SIG-M5 (cell line): ENCODE results near the gene ELP5.
A peak's percentile ranks its signal among the peaks of the same experiment; 100 is the strongest.
"Not testable (repeated sequence)": the region's sequence is repeated elsewhere in the genome, so short reads cannot be mapped to it uniquely, and the experiment has no call there.

Experiments
- DNase-seq: peaks from one replicate; lab custom pipeline; 2025; lab: John Stamatoyannopoulos, UW

Gene ELP5

GRCh38 chr17:7236808-7237207 is 15.2 kb upstream of the ELP5 start:
- DNase-seq = no peak

GRCh38 chr17:7237266-7237760 is 14.7 kb upstream of the ELP5 start:
- no peak for DNase-seq

DNA sequence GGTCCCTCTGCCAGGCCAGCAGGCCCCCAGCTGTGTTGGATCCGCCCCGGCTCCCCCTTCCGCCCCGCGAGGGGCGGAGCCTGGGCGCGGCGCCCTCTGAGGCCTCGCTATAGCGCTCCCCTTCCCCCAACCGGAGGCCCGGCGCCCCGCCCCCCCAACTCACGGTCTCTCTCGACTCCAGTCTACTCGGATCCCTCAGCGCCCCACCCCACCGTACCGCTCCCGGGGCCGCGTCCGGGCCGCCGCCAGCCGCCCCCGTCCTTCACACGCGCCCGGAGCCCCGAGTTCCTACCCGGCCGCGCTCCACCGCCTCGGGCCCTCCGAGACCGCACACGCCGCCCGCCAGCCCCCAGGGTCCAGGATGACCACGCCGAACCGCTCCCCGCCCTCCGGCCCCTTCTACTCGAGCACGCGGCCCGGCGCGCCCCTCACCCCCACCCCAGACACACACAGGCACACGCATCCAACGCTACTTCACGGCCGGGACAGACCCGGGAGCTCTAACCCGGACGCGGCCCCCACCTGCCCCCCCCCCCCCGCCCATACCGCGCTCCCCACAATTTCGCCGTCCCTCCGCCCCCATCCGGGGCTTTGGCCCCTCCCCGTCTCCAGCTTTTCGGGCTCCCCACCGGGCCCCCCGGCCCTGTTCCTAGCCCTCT is 14.1 kb upstream of the ELP5 start:
- no peak for DNase-seq

DNA sequence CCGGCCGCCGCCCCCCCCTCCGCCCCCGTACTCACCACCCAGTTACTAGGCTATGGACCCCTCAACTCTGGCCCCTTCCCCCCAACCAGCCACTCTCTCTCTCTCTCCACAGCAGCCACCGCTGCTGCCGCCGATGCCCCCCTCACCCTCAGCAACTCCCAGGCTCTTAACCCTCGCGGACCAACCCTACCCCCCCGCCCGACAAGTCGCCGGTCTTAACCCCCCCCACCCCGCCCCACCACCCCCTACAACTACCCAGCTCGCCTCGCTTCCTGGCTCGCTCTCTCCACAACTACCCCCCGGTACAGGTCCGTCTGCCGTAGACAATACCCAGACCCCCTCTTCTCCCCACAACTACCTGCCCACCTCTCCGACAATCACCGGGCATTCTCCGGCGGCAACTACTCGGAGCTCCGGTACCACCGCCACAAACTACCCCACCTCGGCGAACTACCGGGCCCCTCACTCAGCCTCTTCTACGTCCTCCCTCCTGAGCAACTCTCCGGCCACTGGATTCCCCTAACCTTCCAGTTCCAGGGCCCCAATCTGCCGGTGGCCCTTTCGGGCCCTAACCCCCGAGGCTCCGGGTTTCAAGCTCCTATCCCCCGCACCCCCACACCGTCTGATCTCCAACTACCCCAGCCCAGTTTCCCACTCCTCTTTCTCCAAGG is 13.5 kb upstream of the ELP5 start:
- DNase-seq = no peak

GRCh38 chr17:7239091-7240027 is 12.7 kb upstream of the ELP5 start, which contains the start of gene PHF23:
Gene PHF23 (minus strand): TSS chr17:7239457. CDS start chr17:7239279, 178 bp downstream.
- DNase-seq = peak; percentile 85

DNA sequence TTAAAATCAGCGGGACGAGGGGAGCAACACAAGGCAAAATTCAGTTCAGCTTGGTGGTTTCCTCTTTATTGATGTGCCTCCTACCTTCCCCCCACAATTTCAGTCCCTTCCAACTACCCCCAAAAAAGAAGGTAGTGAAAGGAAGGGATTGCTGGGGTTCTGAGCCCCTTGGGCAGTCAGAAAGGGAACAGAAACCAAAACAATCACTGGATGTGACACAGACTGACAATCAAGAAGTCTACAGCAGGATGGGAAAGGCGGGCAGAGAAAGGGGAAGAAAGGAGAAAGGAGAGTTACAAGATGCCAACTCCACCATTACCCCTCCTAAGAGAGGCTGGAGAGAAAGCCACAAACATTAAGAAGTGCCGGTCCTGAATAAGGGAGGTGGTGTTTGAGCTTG is 11.6 kb upstream of the ELP5 start:
- peak; percentile 72 for DNase-seq

DNA sequence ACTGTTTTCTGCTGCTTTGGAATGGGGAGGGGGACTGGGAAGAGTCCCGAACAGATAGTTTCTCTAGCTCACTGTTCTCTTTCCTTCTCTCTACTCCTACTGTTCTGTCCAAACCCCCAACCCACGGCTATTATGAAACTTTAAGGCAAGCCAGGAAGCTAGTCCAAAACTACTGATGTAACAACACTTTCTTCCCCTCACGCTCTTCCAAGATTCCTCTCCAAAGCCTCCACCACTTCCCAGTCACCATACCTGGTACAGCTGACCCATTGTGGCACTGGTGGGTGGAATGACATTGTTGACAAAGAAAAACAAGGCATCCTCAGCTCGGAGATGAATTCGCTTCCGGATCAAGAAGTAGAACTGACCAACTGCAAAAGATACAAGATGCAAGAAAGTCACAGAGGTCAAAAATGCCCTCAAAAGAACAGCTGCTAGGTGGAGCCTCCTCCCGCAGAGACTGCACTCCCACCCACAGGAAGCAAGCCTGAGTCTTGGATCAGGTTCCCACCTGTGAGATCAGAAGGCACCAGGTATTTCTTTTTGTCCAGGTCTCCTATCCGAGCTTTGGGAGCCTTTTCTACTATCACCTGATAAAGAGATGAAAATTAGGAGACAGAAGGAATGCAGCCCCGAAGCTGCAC is 10.8 kb upstream of the ELP5 start:
- no peak for DNase-seq

DNA sequence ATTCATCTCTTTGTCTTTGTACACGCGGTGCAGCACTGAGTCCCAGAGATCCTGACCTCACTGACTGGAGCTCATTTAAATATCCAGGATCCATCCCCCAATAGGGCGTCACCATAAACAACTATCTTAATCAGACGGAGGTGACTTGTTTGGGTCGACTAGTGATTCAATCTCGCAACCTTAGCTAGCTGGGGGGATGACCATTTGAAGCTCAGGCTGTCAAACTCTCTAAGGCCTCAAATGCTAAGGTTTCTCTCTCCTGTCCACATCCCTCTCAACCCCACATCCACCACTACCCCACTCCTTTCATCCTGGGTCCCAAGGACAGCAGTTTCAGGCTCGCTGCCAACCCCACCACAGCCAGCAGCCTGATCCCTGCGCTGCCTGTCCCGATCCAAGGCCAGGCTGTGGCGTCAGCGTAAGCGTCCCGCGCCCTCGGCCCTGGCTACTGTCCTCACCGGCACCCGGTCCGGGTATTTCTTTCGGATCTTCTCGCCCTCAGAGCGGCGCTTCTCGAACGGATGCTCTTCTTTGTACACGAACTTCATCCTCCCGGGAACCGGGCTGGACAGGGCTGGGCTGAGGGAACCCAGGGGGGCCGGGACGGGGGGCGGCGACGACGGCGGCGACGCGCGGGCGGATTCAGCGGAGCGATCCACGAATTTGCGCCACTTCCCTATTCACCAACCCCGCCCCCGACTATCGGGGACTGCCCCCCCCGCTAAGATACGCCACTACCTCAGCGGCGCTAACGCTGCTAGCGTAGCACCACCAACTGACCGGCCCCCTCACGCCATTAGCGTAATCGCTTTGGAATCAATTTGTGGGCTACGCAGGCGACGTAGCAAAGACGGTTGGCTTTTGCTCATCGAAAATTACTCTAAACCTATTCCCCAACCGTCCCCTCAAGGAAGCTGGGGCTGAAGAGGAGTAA is 10.0 kb upstream of the ELP5 start, which contains the start of gene GABARAP:
TSS of gene GABARAP (minus strand) at position 667 of the 934 bp plus-strand sequence. CDS start at position 548, 119 bp downstream.
- no peak for DNase-seq

DNA sequence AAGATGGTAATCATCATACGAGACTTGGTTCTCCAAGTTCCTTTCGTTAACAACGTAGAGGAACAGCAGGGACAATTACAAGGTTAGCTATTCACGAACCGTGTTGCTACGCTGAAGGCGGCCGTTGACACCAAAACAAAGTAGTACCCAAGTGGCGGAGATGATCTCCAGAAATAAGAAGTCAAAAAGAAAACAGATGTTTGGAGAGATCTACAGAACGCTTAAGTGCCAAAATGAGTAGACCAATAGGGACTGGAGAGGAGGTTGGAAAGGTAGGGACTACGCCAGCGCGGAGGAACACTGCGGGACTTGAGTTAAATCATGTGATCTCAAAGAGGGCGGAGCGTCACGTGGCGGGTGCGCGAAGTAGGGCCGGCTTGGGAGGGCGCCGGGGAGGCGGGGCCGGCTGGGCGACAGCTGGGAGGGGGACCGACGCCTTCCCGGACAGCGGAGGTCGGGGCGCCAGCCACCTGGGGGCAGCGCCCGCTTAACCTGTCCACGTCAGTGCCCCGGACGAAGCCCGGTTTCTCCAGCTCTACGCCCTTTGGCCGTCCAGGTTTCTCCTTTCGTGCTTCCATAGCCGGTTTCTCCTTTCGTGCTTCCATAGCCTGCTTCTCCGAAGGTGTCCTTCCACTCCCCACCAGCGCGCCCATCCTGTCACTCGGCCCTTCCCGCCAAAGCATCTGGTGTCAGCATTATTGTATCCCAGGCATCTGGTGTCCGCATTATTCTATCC is 9.1 kb upstream of the ELP5 start:
- DNase-seq = no peak

DNA sequence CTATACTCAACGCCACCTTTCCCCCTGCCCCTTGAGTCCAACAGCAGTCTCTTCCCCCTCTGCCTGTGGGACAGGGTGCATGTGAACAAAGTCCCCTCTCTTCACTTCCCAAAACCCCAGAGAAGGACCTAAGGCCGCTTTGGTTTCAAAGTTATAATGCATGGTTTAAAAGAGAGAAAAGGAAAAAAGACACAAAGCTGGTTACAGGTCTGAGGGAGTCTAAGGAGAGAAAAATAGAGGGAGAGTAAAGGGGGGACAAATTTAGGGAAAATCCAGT is 8.6 kb upstream of the ELP5 start:
- DNase-seq = no peak

DNA sequence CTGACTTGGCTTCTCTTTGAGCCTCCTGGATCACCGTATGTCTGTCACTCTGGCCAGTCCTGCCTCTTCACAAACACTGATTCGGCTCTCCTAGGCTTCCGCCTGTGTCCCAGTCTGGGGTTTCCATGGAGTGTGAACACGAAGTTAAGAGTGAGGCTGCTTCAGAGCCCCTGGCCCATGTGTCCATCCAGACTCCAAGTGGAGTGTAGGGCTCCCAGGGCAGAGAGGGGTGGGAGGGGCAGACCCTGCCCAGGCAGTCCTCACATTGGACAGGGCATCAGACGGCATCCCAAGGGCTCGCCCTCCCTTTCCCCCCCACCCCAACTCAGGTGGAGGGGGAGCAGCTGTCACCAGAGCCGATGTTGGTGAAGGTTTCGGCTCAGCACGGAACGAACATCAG is 8.2 kb upstream of the ELP5 start:
- not testable (repeated sequence) for DNase-seq

- DNase-seq = no peak
Observed at GRCh38 chr17:7246779-7247178, 5.2 kb upstream of the ELP5 start.

- no peak for DNase-seq
Observed at GRCh38 chr17:7248796-7249195, 3.2 kb upstream of the ELP5 start.

- no peak for DNase-seq
Observed at GRCh38 chr17:7249214-7249613, 2.8 kb upstream of the ELP5 start.

DNA sequence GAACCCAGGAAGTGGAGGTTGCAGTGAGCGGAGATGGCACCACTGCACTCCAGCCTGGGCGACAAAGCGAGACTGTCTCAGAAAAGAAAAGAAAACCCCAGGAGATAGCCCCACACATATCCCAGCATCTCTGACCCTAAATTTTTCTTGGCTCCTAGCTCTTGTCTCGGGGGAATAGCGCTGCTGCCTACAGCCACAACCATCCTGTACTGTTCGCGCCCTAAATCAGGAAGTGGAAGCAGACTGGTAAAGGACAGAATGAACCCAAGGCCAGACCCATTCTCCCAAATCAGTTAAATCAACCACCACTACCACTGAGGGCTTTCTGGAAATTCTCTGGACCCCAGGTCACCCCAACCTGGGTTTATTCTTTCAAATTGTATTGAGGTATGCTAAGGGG is 2.2 kb upstream of the ELP5 start:
- DNase-seq = no peak

GRCh38 chr17:7250695-7251627 is 1.1 kb upstream of the ELP5 start:
- DNase-seq = no peak

- peak; percentile 91 for DNase-seq
Observed at GRCh38 chr17:7251661-7252175, 297 bp upstream of the ELP5 start, which contains the start of gene CTDNEP1. Gene CTDNEP1 (minus strand): TSS chr17:7251734. CDS start chr17:7251296, 438 bp downstream.

- no peak for DNase-seq
Observed at GRCh38 chr17:7253082-7253481, 1.1 kb downstream of the ELP5 start.

- DNase-seq = no peak
Observed at GRCh38 chr17:7254511-7254910, 2.5 kb downstream of the ELP5 start.
